RKO (cell line): ENCODE data around the gene LRFN2.

Source experiments
- DNase-seq: peaks from one replicate; pipeline ENCODE4 v3.0.0-alpha.2; 2016; ENCODE audit warnings: low spot score

Gene LRFN2

GRCh38 chr6:40587240-40588069 lies at the start of gene LRFN2:
LRFN2 (minus strand) TSS chr6:40587364.
- peak; percentile 53 for DNase-seq

GRCh38 chr6:40634429-40634828 lies 47.3 kb upstream of the LRFN2 start:
- DNase-seq = no peak

- DNase-seq = no peak
Observed at GRCh38 chr6:40631744-40632143, 44.6 kb upstream of the LRFN2 start.

- no peak for DNase-seq
Observed at GRCh38 chr6:40630488-40630887, 43.3 kb upstream of the LRFN2 start.

GRCh38 chr6:40630051-40630450 lies 42.9 kb upstream of the LRFN2 start:
- DNase-seq = no peak

- no peak for DNase-seq
Observed at GRCh38 chr6:40629463-40629862, 42.3 kb upstream of the LRFN2 start.

GRCh38 chr6:40627316-40627715 lies 40.2 kb upstream of the LRFN2 start:
- no peak for DNase-seq

GRCh38 chr6:40626886-40627285 lies 39.7 kb upstream of the LRFN2 start:
- DNase-seq = no peak

- DNase-seq = no peak
Observed at GRCh38 chr6:40623932-40624331, 36.8 kb upstream of the LRFN2 start.

GRCh38 chr6:40623178-40623577 lies 36.0 kb upstream of the LRFN2 start:
- DNase-seq = no peak

GRCh38 chr6:40620574-40621240 lies 33.5 kb upstream of the LRFN2 start:
- DNase-seq = no peak

GRCh38 chr6:40614671-40615070 lies 27.5 kb upstream of the LRFN2 start:
- DNase-seq = no peak

- DNase-seq = no peak
Observed at GRCh38 chr6:40611912-40612311, 24.7 kb upstream of the LRFN2 start.

- no peak for DNase-seq
Observed at GRCh38 chr6:40611434-40611833, 24.3 kb upstream of the LRFN2 start.

GRCh38 chr6:40610229-40610628 lies 23.1 kb upstream of the LRFN2 start:
- no peak for DNase-seq

GRCh38 chr6:40606981-40607380 lies 19.8 kb upstream of the LRFN2 start:
- DNase-seq = no peak

GRCh38 chr6:40606526-40606925 lies 19.4 kb upstream of the LRFN2 start:
- no peak for DNase-seq

GRCh38 chr6:40604082-40604481 lies 16.9 kb upstream of the LRFN2 start:
- DNase-seq = no peak

- DNase-seq = no peak
Observed at GRCh38 chr6:40599555-40599954, 12.4 kb upstream of the LRFN2 start.

- DNase-seq = no peak
Observed at GRCh38 chr6:40598516-40598915, 11.4 kb upstream of the LRFN2 start.

GRCh38 chr6:40597301-40597700 lies 10.1 kb upstream of the LRFN2 start:
- no peak for DNase-seq

- no peak for DNase-seq
Observed at GRCh38 chr6:40588480-40588879, 1.3 kb upstream of the LRFN2 start.

- no peak for DNase-seq
Observed at GRCh38 chr6:40588070-40588384, 863 bp upstream of the LRFN2 start.
